NB4 (cell line): Measurements from ENCODE around the gene CFAP99.

Experiments used
- DNase-seq: peaks from one replicate; pipeline ENCODE4 v3.0.0; 2010; ENCODE audit warnings: low read depth
- H3K4me3 ChIP-seq: one replicate; pipeline ENCODE4 v1.5.1; 2011; ENCODE audit warnings: mild to moderate bottlenecking, low read depth, low read length, moderate library complexity
- MYC ChIP-seq: IDR thresholded peaks from 2 replicates; pipeline ENCODE4 v1.6.1; 2011; ENCODE audit warnings: low read depth, low read length
- POLR2A ChIP-seq: IDR thresholded peaks from 2 replicates; pipeline ENCODE4 v1.6.1; 2011; ENCODE audit warnings: mild to moderate bottlenecking; ENCODE audit not compliant: insufficient read length; ENCODE audit errors: extremely low read depth
- TF ChIP-seq, protein P1 (sequence below): IDR thresholded peaks from one replicate; pipeline ENCODE4 v1.5.1; 2012; ENCODE audit warnings: low read depth, low read length
- TF ChIP-seq, protein P2 (sequence below): IDR thresholded peaks from 2 replicates; pipeline ENCODE4 v1.6.1; 2011; ENCODE audit warnings: low read depth, low read length

Gene CFAP99

DNA sequence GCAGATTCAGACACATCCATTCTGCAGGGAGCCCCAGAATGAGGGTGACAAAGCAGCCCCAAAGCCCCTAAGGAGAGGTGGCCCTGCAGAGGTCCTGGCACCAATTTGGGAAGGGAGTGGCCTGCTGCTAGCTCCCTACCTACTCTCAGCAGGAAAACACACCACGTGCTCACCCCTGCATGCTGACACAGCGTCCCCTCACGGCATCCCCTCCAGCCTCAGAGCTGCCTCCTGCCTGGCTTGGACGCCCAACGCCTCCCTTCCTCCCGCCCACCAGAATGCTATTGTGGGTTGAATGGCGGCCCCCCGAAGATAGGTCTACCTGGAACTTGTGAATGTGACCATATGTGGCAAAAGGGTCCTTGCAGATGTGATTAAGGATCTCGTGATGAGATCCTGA, 29.1 kb upstream of the CFAP99 start:
- H3K4me3 ChIP-seq: no peak overlapping the region
- DNase-seq: peak; percentile 44
- TF ChIP-seq MYC: no peak
- no peak for TF ChIP-seq POLR2A
- TF ChIP-seq, protein P1, sequence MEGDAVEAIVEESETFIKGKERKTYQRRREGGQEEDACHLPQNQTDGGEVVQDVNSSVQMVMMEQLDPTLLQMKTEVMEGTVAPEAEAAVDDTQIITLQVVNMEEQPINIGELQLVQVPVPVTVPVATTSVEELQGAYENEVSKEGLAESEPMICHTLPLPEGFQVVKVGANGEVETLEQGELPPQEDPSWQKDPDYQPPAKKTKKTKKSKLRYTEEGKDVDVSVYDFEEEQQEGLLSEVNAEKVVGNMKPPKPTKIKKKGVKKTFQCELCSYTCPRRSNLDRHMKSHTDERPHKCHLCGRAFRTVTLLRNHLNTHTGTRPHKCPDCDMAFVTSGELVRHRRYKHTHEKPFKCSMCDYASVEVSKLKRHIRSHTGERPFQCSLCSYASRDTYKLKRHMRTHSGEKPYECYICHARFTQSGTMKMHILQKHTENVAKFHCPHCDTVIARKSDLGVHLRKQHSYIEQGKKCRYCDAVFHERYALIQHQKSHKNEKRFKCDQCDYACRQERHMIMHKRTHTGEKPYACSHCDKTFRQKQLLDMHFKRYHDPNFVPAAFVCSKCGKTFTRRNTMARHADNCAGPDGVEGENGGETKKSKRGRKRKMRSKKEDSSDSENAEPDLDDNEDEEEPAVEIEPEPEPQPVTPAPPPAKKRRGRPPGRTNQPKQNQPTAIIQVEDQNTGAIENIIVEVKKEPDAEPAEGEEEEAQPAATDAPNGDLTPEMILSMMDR: no peak
- TF ChIP-seq, protein P2, sequence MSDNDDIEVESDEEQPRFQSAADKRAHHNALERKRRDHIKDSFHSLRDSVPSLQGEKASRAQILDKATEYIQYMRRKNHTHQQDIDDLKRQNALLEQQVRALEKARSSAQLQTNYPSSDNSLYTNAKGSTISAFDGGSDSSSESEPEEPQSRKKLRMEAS: peak; percentile 85

DNA sequence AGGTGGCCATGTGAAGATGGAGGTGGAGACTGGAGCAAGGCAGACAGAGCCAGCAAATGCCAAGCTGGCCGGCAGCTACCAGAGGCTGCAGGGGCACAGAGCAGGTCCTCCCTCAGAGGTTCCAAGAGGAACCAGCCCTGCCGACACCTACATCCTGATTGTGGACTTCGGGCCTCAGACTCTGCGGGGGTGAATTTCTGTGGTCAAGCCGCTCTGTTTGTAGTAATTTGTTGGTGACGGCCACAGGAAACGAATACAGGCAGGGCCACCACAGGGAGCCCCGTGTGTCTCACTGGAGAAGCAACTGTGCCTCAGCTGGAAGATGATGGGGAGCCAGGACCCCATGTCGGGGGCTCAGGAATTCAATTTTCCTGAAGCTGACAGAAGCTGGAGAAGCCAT, 28.6 kb upstream of the CFAP99 start:
- peak; percentile 96 for DNase-seq
- TF ChIP-seq POLR2A: no peak
- TF ChIP-seq, protein P1: no peak
- TF ChIP-seq, protein P2: peak; percentile 73
- peak; percentile 71 for TF ChIP-seq MYC
- peak overlapping the region; percentile 35 for H3K4me3 ChIP-seq

DNA sequence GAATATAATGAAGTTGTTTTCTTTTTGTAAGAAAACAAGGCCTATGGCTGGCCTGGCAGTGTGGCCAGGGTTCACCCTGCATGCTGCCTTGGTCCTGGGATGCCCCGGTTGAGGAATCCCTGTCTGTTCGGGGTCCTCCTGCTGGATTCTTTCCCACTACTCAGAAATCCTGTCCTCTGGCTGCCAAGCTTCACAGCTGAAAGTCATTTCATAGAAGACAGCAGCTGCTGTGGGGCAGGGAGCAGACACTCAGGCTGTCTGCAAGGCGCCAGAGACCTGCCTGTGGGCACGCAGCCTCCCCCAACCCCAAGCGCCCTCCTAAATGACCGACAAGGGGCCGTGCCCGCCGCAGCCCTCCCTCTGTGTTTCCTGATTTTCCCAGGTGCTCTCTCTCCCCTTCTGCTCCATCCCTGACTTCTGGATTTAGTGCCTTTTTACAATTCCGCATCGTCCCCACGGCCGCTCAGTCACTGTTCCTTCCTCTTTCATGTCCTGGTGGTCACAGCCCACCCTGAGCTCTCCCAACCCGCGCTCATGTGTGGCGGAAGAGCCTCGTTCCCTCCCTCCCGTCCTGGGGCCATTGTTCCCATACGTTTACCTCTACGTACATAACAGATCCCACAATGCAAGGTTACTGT, 27.9 kb upstream of the CFAP99 start:
- TF ChIP-seq MYC (no peak), POLR2A (no peak)
- TF ChIP-seq, protein P2: no peak
- TF ChIP-seq, protein P1: no peak
- H3K4me3 ChIP-seq: peak overlapping the region; percentile 35
- peak; percentile 80 for DNase-seq

DNA sequence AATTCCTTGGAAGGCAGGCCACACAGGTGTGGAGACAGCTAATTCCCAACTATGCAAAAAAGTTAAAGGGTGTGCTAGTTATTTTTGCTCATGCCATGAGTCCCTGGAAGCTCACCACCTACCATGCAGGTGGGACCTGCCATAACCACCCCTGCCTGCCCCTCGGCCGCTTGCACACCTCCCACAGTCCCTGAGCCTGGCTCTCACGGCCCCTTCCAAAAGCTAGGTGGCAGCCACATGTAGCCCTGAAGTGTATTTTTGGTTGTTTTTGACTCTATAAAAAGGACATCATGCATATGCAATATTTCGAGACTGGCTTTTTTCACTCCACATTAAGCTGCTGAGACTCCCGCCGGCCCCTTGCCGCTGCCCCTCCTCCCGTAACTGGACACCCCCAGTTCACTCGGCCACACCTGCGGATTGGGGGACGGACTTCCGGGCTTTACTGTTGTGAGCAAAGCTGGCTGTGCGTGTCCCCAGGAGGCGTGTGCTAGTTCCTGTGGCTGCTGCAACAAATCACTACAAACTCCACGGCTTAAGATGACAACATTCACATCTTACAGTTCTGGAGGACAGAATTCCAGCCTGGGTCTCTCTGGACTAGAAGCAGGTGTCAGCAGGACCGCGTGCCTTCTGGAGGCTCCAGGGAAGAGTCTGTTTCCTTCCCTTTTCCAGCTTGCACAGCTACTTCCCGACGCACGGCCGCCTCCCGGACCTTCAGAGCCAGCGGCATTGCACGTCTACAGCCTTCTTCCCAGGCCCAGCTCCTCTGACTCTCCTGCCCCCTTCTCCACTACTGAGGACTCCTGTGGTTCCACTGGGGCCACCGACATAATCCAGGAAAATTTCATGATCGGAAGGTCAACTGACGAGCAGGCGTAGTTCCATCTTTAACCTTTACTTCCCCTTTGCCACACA, 25.1 kb upstream of the CFAP99 start:
- no peak for DNase-seq
- H3K4me3 ChIP-seq: no peak overlapping the region

DNA sequence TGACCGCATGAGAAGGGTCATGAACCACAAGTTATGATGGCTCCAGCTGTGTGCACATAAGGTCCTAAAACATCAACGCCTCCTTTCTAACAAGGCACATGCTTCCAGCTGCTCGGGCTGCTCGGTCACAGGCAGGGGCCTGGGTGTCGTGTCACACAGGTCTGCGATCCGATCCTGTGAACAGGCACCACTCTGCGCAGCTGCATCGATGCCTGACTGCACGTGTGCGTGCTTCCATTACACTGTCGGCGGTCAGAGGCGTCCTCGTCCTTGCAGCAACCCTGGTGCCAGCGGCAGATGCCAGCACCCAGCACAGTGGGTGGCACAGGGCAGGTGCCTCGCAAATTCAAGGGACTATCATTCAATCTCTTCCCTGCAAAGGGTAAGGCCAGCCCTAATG, 24.2 kb upstream of the CFAP99 start:
- H3K4me3 ChIP-seq: no peak overlapping the region
- no peak for DNase-seq
- TF ChIP-seq, protein P1: no peak
- no peak for TF ChIP-seq POLR2A
- TF ChIP-seq, protein P2: no peak
- TF ChIP-seq MYC: no peak

More for the DNA sequence above, 25.1 kb upstream of the CFAP99 start:
- TF ChIP-seq MYC (no peak), POLR2A (no peak)
- TF ChIP-seq, protein P1: no peak
- TF ChIP-seq, protein P2: no peak
